ENCODE measurements around the gene IL23A.

Gene IL23A

DNA sequence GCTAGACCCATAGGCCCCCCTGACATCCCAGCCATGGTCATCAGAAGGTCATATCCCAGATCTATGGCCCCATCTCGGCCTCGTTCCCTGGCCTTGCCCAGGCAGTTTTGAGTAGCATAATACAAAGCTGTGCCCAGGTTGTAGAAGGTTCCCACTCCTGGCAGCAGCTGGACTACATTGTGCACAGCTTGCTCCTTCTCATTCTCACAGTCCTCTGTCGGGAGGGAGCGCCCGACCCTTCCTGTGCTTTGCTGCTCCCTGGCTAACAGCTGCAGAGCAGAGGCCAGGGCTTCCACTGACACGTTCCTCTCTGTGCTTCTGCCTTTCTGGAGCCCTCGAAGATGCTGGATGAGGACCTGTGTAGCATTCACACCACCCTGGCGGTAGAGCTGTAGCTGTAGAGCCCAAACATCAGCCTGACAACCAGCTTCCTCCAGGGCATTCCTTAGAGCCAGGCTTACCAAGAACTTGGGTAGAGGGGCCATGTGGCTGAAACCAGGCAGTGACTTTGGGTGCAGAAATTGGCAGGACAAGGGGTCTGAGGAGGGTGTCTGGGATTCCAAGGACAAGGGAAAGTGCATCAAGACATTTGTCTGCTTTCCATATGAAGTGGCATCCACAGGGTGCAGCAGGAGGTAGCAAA, 22.9 kb downstream of the IL23A start:
- DNase-seq (ENCODE audit: low spot score) = no peak

DNA sequence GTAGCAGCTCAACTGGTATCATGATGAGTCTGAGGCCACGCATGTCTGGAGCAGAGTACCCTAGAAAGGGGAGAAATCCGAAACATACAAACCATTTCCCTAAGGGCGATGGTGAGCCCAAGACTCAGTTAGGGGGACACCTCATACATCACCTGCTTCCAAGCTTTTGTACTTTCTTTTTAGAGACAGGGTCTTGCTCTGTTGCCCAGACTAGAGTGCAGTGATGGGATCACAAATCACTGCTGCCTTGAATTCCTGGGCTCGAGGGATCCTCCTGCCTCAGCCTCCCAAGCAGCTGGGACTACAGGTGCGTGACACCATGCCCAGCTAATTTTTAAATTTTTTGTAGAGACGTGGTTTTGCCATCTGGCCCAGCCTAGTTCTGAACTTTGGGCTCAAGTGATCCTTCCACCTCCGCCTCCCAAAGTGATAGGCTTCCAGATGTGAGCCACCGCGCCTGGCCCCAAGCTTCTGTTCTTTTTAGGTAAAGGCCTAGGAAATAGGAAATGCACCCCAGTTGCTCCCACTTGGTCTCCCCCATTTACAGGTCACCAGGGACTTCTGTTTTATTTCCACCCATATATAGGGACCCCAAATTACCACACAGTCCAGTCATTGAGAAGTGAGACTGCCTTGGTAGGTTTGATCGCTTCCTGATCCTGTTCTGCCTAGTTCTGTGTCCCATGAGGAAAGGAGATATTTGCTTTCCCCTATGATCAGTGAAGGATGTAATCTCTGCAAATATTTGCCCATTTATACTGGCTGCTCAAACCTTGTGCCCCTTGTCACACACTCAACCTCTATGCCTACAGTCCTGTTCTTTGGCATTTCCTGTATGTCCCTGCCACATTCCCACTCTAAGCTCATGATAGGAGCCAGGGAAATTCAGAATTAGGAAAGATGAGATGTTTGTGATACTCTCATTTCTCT, 23.7 kb downstream of the IL23A start, which contains the start of gene APOF:
TSS of gene APOF (minus strand) at position 728 of the 930 bp plus-strand sequence. CDS start at position 616, 112 bp downstream.
- DNase-seq (ENCODE audit: low spot score) = no peak

DNA sequence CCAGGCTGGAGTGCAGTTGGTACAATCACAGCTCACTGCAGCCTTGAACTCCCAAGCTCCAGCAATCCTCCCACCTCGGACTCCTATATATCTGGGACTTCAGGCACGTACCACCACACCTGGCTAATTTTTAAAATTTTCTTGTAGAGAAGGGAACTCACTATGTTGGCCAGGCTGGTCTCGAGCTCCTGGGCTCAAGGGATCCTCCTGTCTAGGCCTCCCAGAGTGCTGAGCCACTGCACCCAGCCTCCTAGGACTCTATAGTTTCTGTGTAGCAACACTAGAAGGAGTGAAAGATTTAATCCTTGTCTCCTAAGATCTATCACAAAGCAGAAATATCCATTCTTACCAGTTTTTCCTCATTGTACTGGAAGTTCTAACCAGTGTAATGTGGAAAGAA, 28.3 kb downstream of the IL23A start:
- no peak for DNase-seq (ENCODE audit: low spot score)

DNA sequence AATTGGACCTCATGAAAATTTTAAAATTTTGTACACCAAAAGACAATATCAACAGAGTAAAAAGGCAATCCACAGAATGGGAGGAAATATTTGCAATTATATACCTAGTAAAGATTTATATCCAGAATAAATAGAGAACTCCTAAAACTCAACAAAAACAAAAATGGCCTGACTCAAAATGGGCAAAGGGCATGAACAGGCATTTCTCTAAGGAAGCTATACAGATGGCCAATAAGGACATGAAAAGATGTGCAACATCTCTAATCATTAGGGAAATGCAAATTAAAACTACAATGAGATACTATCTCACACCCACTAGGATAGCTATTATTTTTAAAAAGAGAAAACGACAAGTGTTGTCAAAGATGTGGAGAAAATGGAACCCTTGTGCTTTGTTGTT, 34.8 kb downstream of the IL23A start:
- no peak for DNase-seq (ENCODE audit: low spot score)

DNA sequence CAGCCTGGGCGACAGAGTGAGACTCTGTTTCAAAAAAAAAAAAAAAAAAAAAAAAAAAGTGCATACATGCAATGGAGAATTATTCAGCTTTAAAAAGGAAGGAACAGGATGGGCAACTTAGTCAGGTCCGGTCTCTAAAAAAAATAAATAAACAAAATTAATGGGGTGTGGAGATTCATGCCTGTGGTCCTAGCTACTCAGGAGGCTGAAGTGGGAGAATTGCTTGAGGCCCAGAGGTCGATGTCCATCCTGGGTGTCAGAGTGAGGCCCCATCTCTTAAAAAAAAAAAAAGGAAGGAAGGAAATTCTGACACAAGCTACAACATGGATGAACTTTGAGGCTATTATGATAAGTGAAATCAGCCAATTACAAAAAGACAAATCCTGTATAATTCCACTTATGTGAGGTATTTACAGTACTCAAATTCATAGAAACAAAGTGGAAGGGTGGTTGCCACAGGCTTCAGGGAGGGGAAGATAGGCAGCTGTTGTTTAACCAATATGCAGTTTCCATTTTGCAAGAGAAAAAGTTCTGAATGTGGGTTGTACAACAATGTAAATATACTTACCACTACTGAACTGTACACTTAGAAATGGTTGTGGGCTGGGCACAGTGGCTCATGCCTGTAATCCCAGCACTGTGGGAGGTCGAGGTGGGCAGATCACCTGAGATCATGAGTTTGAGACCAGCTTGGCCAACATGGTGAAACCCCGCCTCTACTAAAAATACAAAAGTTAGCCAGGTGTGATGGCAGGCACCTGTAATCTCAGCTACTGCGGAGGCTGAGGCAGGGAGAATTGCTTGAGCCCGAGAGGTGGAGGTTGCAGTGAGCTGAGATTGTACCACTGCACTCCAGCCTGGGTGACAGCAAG, 36.3 kb downstream of the IL23A start:
- no peak for DNase-seq (ENCODE audit: low spot score)

DNA sequence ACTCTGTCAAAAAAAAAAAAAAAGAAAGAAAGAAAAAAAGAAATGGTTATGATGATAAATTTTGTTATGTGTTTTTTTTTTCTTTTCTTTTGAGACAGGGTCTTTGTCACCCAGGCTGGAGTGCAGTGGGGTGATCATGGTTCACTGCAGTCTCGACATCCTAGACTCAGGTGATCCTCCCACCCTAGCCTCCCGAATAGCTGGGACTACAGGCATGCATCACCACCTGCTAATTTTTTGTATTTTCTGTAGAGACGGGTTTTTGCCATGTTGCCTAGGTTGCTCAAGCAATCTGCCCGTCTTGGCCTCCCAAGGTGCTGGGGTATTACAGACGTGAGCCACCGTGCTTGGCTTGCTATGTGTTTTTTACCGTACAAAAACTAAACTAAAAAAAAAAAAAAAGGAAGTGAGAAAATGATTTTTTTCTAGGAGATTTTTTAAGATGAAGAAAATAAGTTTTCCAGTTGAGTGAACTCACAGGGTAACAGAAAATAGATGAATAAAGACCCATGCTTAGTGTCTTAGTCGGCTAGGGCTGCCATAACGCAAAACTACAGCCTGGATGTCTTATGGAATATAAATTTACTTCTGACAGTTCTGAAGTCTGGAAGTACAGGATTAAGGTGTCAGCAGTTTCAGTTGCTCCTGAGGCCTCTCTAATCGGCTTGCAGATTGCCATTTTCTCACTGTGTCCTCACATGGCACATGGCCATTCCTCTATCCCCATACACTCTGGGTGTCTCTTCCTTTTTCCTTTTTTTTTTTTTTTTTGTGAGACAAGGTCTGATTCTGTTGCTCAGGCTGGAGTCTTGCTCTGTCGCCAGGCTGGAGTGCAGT, 37.1 kb downstream of the IL23A start:
- DNase-seq (ENCODE audit: low spot score) = no peak

DNA sequence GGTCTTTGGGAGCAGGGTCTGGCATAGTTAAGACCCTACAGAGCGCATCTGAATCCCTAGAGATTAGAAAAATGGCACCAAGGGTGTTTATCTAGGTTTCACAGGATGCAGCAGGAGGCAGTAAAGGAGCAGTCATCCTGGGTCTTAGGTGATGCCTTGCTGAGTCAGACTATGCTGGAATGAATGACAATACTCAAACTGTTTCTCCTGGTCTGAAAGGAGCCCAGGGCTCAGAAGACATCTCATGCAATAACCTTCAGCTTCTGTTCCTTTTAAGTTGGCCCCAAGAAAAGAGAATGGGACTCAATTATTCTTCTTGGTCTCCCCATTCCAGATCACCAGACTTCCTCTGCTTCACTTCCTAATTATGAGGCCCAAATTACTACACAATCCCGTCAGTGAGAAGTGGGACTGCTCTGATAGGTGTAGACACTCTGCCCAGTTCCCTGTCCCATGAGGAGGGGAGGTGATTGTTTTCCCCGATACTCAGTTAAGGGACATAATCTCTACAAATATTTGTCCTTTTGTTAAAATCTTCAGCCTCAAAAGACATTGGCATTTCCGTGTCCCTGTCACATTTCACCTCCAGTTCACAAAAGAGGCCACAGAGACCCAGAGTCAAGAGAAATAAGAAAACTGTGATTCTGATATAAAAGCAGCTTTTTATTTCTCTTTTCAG, 38.8 kb downstream of the IL23A start:
- DNase-seq (ENCODE audit: low spot score) = no peak

DNA sequence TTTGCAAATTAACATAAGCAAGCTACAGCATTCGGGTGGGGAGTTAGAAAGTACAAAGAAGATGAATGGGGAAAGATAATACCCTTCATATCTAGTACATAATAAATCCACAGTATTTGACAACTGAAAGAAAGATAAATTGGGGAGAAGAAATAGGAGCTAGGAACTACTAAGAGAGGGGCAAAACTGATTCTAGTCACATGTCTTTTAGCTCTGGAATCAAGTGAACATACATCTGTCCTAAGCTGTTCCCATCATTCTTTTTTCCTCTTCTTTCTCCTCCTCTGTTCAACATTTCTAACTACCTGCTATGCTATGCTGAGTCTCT, 39.3 kb downstream of the IL23A start:
- DNase-seq (ENCODE audit: low spot score) = no peak

DNA sequence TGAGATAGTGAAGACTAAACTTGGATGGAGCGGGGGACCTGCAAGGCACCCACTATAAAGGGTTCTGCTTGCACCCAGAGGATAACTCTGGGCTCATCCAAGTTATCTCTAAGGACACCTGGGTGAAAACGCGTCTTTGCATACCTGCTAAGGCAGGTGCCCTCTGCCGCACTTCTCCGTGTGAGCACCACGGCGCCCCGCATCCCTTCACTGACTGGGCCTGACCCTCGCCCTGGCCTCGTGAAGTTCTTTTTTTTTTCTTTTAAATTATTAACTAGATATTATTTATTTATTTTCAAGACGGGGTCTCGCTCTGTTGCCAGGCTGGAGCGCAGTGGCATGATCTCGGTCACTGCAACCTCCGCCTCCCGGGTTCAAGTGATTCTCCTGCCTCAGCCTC, 43.9 kb downstream of the IL23A start:
- no peak for DNase-seq (ENCODE audit: low spot score)

DNA sequence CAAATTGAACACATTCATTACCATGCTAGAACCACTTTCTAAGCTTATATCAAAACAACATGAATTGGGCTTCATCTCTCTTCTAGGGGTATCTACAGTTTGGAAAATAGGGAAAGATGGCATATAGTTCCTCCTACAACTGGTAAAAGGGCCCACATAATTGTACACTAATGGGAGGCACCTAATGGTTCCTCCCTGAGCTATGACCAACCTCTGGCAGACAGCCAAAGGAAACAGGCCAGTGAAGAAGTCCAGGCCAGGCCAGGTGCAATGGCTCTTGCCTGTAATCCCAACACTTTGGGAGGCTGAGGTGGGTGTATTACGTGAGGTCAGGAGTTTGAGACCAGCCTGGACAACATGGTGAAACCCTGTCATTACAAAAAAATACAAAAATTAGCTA, 47.2 kb downstream of the IL23A start:
- DNase-seq (ENCODE audit: low spot score) = no peak

DNA sequence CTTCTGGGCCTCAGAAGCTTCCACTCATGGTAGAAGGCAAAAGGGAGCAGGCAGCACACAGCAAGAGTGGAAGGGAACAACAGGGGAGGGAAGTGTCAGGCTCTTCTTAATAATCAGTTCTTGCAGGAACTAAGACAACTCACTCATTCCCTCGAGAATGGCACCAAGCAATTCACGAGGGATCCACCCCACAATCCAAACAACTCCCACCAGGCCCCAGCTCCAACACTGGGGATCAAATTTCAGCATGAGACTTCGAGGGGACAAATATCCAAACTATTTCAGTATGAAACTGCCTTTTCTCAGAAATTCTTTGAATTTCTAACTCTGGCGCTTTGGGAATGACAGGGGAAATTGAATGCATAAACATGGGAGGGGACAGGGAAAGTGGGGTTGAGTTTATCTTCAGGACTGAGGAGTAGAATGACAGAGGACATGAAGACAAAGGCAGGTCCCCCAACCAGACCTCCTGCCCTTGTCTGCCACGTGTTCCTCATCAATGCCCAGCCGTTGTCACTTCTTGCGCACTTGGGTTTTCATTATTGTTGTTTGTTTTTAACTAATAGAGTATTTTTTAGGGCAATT, 48.6 kb downstream of the IL23A start:
- no peak for DNase-seq (ENCODE audit: low spot score)

DNA sequence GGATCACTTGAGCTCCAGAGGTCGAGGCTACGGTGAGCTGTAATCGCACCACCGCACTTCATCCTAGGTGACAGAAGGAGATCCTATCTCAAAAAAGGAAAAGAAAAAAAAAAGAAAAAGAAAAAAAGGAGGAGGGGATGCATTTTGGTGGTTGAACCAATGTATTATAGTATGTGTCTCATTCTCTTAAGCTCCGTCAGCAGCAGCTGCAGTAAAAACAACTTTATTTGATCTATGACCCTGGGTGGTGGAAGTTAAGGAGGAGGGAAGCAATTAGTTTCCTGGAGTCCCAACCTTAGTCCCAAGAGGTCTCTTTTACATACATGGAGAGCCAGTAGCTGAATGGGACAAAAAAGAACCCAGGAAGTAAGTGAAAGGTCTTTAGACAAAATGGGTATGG, 50.7 kb downstream of the IL23A start:
- no peak for DNase-seq (ENCODE audit: low spot score)
